GM12878 (cell line): ENCODE measurements around the gene SETBP1.

ENCODE experiments used
- CBX3 ChIP-seq: fragments of 200-600 bp; sonication (generic); IDR thresholded peaks from 2 replicates; pipeline ENCODE4 v1.6.1; 2016; ENCODE audit warnings: low read depth, borderline replicate concordance
- CTCF ChIP-seq, 3 experiments: IDR thresholded peaks in 2 of 3; conservative IDR thresholded peaks in 1 of 3; 2 replicates each; pipeline ENCODE4 v1.5.1; 2011; ENCODE audit warnings: low read depth in 3 of 3, low read length in 3 of 3, mild to moderate bottlenecking in 3 of 3, control low read depth in 2 of 3, moderate library complexity in 2 of 3, inconsistent platforms in 1 of 3, mixed read lengths in 1 of 3; ENCODE audit not compliant: control insufficient read depth in 2 of 3, insufficient read depth in 1 of 3; ENCODE audit errors: extremely low read depth in 1 of 3
- EZH2 ChIP-seq: IDR thresholded peaks from 2 replicates; pipeline ENCODE4 v1.6.1; 2012; ENCODE audit warnings: low read depth, mild to moderate bottlenecking, control low read depth, inconsistent platforms, low read length, borderline replicate concordance; ENCODE audit not compliant: control insufficient read depth
- MYC ChIP-seq: IDR thresholded peaks from 2 replicates; pipeline ENCODE4 v1.6.1; 2011; ENCODE audit warnings: mild to moderate bottlenecking, low read length, moderate library complexity, inconsistent platforms; ENCODE audit not compliant: insufficient read depth, insufficient replicate concordance, insufficient read length, severe bottlenecking
- PBX3 ChIP-seq: IDR thresholded peaks from 2 replicates; pipeline ENCODE4 v1.6.1; 2011; ENCODE audit warnings: mild to moderate bottlenecking, low read depth, low read length, moderate library complexity; ENCODE audit not compliant: insufficient replicate concordance
- POLR2AphosphoS5 ChIP-seq: IDR thresholded peaks from 2 replicates; pipeline ENCODE4 v1.6.1; 2011; ENCODE audit warnings: mild to moderate bottlenecking, low read length, inconsistent platforms
- RCOR1 ChIP-seq: conservative IDR thresholded peaks from 2 replicates; pipeline ENCODE4 v1.6.1; 2012; ENCODE audit warnings: low read depth, low read length, improper control_type of control experiment
- REST ChIP-seq: IDR thresholded peaks from 2 replicates; pipeline ENCODE4 v1.6.1; 2012; ENCODE audit warnings: mild to moderate bottlenecking, low read depth, low read length
- SRF ChIP-seq, 2 experiments: IDR thresholded peaks; 2 replicates each; pipeline ENCODE4 v1.6.1; 2011; ENCODE audit warnings: low read depth in 2 of 2, low read length in 2 of 2, mild to moderate bottlenecking in 1 of 2, moderate library complexity in 1 of 2
- TAF1 ChIP-seq: IDR thresholded peaks from 2 replicates; pipeline ENCODE4 v1.6.1; 2011; ENCODE audit warnings: mild to moderate bottlenecking, low read depth, low read length, borderline replicate concordance
- YBX1 ChIP-seq: fragments of 450-650 bp; IDR thresholded peaks from 2 replicates; pipeline ENCODE4 v1.6.1; 2016; ENCODE audit warnings: antibody characterized with exemption
- ZNF274 ChIP-seq: IDR thresholded peaks from one replicate; pipeline ENCODE4 v1.8.0; 2011; ENCODE audit not compliant: insufficient read length, insufficient read depth
- ZNF622 ChIP-seq: fragments of 450-650 bp; IDR thresholded peaks from 2 replicates; pipeline ENCODE4 v1.6.1; 2017; ENCODE audit warnings: mild to moderate bottlenecking, inconsistent platforms

GRCh38 chr18:45060102-45060501 lies 379.4 kb downstream of the SETBP1 start:
- TF ChIP-seq CTCF (IDR thresholded peaks at IDR 0.05 in 2 of 3, conservative IDR thresholded peaks at IDR 0.05 in 1 of 3; ENCODE audit: control insufficient read depth in 2 of 3, extremely low read depth in 1 of 3, insufficient read depth in 1 of 3, low read depth in 3 of 3, low read length in 3 of 3) (no peak), RCOR1 (no peak), PBX3 (no peak), ZNF274 (no peak), TAF1 (no peak), YBX1 (no peak), ZNF622 (no peak), EZH2 (no peak), CBX3 (no peak), SRF (IDR thresholded peaks at IDR 0.05; ENCODE audit: low read depth in 2 of 2, low read length in 2 of 2) (no peak), REST (no peak), MYC (no peak), POLR2AphosphoS5 (no peak)
